HL-60 (cell line): ENCODE measurements around the gene C20orf173.

Source experiments
- DNase-seq, 2 experiments: peaks; one replicate each; pipeline ENCODE4 v3.0.0-alpha.2; 2010 to 2020; ENCODE audit warnings: low read depth in 1 of 2, low spot score in 1 of 2
- H3K27ac ChIP-seq: fragments of 250-450 bp; sonication (Bioruptor Pico); replicated peaks from 2 replicates; pipeline ENCODE4 v1.5.1; 2020; ENCODE audit warnings: mild to moderate bottlenecking, moderate library complexity
- H3K27me3 ChIP-seq: fragments of 250-450 bp; sonication (Bioruptor Pico); 2 replicates; pipeline ENCODE4 v1.5.1; 2021; ENCODE audit warnings: mild to moderate bottlenecking, moderate library complexity; ENCODE audit not compliant: insufficient read depth, poor library complexity, severe bottlenecking
- H3K4me3 ChIP-seq: replicated peaks from 2 replicates; pipeline ENCODE4 v1.5.1; 2011; ENCODE audit warnings: mild to moderate bottlenecking, control low read depth, low read length; ENCODE audit not compliant: insufficient read depth
- GABPA ChIP-seq: IDR thresholded peaks from 2 replicates; pipeline ENCODE4 v1.6.1; 2012; ENCODE audit warnings: low read depth
- POLR2AphosphoS5 ChIP-seq: IDR thresholded peaks from 2 replicates; pipeline ENCODE4 v1.6.1; 2012; ENCODE audit warnings: low read depth
- SPI1 ChIP-seq: IDR thresholded peaks from 2 replicates; pipeline ENCODE4 v1.6.1; 2012; ENCODE audit warnings: low read depth, mild to moderate bottlenecking, borderline replicate concordance
- TF ChIP-seq, protein P1 (sequence below): IDR thresholded peaks from 2 replicates; pipeline ENCODE4 v1.6.1; 2012; ENCODE audit warnings: low read depth; ENCODE audit not compliant: insufficient replicate concordance
- TF ChIP-seq, protein P2 (sequence below): IDR thresholded peaks from one replicate; pipeline ENCODE4 v1.5.1; 2011; ENCODE audit warnings: low read length, control low read depth, inconsistent platforms; ENCODE audit not compliant: insufficient read depth

Gene C20orf173

DNA sequence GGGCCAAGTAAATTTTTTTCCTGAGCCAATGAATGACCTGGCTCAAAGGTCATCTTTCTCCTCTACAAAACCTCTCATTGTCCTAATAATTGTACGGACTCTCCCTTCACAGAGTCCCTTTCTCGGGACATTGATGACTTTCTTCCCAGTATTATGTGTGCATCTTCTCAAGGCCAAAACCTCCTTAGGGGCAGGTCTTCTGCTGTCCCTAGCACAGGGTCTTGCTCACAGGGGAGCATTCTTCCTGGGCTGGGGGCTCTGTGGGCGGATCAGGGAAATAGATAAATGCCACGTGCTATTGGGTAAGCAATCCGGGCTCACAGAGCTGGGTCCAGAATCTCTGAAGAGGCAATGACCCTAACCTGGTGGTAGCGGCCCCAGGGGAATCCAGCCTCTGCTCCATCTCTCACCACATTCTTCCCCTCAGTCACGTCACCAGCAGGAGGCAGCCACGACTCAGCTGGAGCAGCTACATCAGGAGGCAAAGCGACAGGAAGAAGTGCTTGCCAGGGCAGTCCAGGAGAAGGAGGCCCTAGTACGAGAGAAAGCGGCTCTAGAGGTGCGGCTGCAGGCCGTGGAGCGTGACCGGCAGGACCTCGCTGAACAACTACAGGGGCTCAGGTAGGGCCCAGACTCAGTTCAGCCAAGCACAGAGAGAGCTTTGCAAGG lies 50.5 kb downstream of the C20orf173 start:
- H3K27ac ChIP-seq: no peak overlapping the region
- DNase-seq: peak in 1 of 2 experiments; percentile 37
- H3K4me3 ChIP-seq: no peak overlapping the region
- H3K27me3 ChIP-seq: no peaks in the 10 kb centered on the region
- TF ChIP-seq, protein P1, sequence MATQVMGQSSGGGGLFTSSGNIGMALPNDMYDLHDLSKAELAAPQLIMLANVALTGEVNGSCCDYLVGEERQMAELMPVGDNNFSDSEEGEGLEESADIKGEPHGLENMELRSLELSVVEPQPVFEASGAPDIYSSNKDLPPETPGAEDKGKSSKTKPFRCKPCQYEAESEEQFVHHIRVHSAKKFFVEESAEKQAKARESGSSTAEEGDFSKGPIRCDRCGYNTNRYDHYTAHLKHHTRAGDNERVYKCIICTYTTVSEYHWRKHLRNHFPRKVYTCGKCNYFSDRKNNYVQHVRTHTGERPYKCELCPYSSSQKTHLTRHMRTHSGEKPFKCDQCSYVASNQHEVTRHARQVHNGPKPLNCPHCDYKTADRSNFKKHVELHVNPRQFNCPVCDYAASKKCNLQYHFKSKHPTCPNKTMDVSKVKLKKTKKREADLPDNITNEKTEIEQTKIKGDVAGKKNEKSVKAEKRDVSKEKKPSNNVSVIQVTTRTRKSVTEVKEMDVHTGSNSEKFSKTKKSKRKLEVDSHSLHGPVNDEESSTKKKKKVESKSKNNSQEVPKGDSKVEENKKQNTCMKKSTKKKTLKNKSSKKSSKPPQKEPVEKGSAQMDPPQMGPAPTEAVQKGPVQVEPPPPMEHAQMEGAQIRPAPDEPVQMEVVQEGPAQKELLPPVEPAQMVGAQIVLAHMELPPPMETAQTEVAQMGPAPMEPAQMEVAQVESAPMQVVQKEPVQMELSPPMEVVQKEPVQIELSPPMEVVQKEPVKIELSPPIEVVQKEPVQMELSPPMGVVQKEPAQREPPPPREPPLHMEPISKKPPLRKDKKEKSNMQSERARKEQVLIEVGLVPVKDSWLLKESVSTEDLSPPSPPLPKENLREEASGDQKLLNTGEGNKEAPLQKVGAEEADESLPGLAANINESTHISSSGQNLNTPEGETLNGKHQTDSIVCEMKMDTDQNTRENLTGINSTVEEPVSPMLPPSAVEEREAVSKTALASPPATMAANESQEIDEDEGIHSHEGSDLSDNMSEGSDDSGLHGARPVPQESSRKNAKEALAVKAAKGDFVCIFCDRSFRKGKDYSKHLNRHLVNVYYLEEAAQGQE: no peak
- TF ChIP-seq POLR2AphosphoS5: no peak
- TF ChIP-seq, protein P2, sequence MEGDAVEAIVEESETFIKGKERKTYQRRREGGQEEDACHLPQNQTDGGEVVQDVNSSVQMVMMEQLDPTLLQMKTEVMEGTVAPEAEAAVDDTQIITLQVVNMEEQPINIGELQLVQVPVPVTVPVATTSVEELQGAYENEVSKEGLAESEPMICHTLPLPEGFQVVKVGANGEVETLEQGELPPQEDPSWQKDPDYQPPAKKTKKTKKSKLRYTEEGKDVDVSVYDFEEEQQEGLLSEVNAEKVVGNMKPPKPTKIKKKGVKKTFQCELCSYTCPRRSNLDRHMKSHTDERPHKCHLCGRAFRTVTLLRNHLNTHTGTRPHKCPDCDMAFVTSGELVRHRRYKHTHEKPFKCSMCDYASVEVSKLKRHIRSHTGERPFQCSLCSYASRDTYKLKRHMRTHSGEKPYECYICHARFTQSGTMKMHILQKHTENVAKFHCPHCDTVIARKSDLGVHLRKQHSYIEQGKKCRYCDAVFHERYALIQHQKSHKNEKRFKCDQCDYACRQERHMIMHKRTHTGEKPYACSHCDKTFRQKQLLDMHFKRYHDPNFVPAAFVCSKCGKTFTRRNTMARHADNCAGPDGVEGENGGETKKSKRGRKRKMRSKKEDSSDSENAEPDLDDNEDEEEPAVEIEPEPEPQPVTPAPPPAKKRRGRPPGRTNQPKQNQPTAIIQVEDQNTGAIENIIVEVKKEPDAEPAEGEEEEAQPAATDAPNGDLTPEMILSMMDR: no peak
- TF ChIP-seq GABPA: no peak
- no peak for TF ChIP-seq SPI1
